ENCODE results near the gene STAT4. TPM values are rescaled to one million over a fixed set of nuclear protein-coding genes. Genes with fewer than 3 reads are reported as not detected.

STAT4 gene
- total RNA-seq, 2 experiments from 2014 or later, result 80.6 to 81.0 TPM

DNA sequence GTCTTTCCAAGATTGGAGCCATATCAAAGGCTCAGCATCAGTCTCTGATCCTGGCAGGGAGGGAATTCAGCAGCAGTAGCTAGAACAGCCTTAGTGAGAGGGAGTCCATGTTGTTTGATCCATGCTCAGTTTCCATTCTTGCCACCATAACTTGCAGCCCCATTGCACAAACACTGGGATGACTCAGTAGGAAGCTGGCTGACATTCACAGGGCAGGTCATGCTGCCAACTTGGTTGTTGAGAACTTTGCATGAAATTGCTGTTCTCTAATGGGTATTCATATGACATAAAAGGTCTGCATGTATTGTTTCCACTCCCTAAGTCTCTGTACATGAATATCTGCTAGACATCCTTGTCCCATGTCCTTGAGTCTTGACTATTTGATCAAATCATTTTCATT, 29.9 kb upstream of the STAT4 start:
- peaks cover 28% of the 10 kb centered on the region for H3K4me1 Mint-ChIP-seq
- H3K36me3 Mint-ChIP-seq, result no peaks in the 10 kb centered on the region
- H3K9me3 Mint-ChIP-seq, result no peaks in the 10 kb centered on the region
- no peak overlapping the region for H3K27ac Mint-ChIP-seq
- no peak overlapping the region for H3K4me3 Mint-ChIP-seq
- H3K27me3 Mint-ChIP-seq, result no peaks in the 10 kb centered on the region
- DNase-seq, result no peak

GRCh38 chr2:191180276-191180675, 29.5 kb upstream of the STAT4 start:
- no peaks in the 10 kb centered on the region for H3K27me3 Mint-ChIP-seq
- H3K27ac Mint-ChIP-seq, result no peak overlapping the region
- peaks cover 31% of the 10 kb centered on the region for H3K4me1 Mint-ChIP-seq
- H3K36me3 Mint-ChIP-seq, result no peaks in the 10 kb centered on the region
- DNase-seq, result no peak
- H3K9me3 Mint-ChIP-seq, result no peaks in the 10 kb centered on the region
- no peak overlapping the region for H3K4me3 Mint-ChIP-seq

- Mint-ChIP-seq H3K27ac (no peak overlapping the region), H3K27me3 (no peaks in the 10 kb centered on the region), H3K36me3 (no peaks in the 10 kb centered on the region), H3K4me3 (no peak overlapping the region), H3K4me1 (peaks cover 34% of the 10 kb centered on the region), H3K9me3 (no peaks in the 10 kb centered on the region)
- no peak for DNase-seq
Measured at GRCh38 chr2:191178806-191179514, 28.2 kb upstream of the STAT4 start.

- Mint-ChIP-seq H3K27ac (no peak overlapping the region), H3K4me1 (peaks cover 38% of the 10 kb centered on the region), H3K9me3 (no peaks in the 10 kb centered on the region), H3K4me3 (no peak overlapping the region), H3K27me3 (no peaks in the 10 kb centered on the region), H3K36me3 (no peaks in the 10 kb centered on the region)
- DNase-seq, result no peak
Measured at GRCh38 chr2:191177751-191178736, 27.2 kb upstream of the STAT4 start.

- no peak for DNase-seq
- H3K9me3 Mint-ChIP-seq, result no peaks in the 10 kb centered on the region
- H3K27me3 Mint-ChIP-seq, result no peaks in the 10 kb centered on the region
- peak overlapping the region; percentile 49 for H3K27ac Mint-ChIP-seq
- no peaks in the 10 kb centered on the region for H3K36me3 Mint-ChIP-seq
- peaks cover 44% of the 10 kb centered on the region for H3K4me1 Mint-ChIP-seq
- no peak overlapping the region for H3K4me3 Mint-ChIP-seq
Measured at GRCh38 chr2:191176801-191177438, 26.1 kb upstream of the STAT4 start.

- Mint-ChIP-seq H3K4me3 (no peak overlapping the region), H3K36me3 (no peaks in the 10 kb centered on the region), H3K9me3 (no peaks in the 10 kb centered on the region), H3K27me3 (no peaks in the 10 kb centered on the region), H3K27ac (no peak overlapping the region), H3K4me1 (peaks cover 49% of the 10 kb centered on the region)
- no peak for DNase-seq
Measured at GRCh38 chr2:191176305-191176704, 25.5 kb upstream of the STAT4 start.

GRCh38 chr2:191174442-191174841, 23.6 kb upstream of the STAT4 start:
- Mint-ChIP-seq H3K36me3 (no peaks in the 10 kb centered on the region), H3K27ac (peak overlapping the region; percentile 22), H3K4me3 (no peak overlapping the region), H3K9me3 (no peaks in the 10 kb centered on the region), H3K27me3 (no peaks in the 10 kb centered on the region), H3K4me1 (peaks cover 55% of the 10 kb centered on the region)
- DNase-seq, result no peak

DNA sequence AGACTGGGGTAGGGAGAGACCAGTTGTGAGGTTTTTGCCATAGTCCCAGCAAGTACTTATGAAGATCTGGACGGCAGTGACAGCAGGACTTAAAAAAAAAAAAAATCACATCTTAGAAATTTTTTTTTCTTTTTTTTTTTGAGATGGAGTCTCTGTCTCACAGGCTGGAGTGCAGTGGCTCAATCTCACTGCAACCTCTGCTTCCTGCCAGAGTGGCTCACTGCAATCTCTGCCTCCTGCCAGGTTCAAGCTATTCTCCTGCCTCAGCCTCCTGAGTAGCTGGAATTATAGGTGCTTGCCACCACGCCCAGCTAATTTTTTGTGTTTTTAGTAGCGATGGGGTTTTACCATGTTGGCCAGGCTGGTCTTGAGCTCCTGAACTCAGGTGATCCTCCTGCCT, 22.4 kb upstream of the STAT4 start:
- Mint-ChIP-seq H3K27ac (no peak overlapping the region), H3K36me3 (no peaks in the 10 kb centered on the region), H3K27me3 (no peaks in the 10 kb centered on the region), H3K9me3 (no peaks in the 10 kb centered on the region), H3K4me1 (peaks cover 59% of the 10 kb centered on the region), H3K4me3 (no peak overlapping the region)
- DNase-seq, result no peak

- Mint-ChIP-seq H3K36me3 (no peaks in the 10 kb centered on the region), H3K9me3 (no peaks in the 10 kb centered on the region), H3K27me3 (no peaks in the 10 kb centered on the region), H3K4me1 (peaks cover 64% of the 10 kb centered on the region), H3K27ac (no peak overlapping the region), H3K4me3 (no peak overlapping the region)
- DNase-seq, result no peak
Measured at GRCh38 chr2:191171708-191172355, 21.0 kb upstream of the STAT4 start.

DNA sequence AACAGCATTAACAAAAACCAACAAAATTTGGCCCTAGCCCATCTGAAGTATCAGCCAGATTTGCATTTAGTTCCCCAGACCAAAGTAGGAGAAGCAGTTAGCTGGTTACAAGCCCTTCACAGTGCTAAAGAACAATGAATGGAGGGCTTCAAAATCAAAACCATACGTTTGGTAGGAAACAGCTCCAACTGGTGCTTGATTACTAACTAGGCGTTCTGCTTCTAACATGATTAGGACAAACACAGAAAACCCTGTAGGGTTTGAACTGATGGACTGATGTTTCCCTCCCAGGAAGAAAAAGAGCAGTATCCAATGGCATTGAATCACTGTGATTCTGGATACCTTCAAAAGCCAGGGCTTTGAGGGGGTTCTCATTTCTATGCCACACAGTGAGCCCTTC, 20.5 kb upstream of the STAT4 start:
- Mint-ChIP-seq H3K4me3 (no peak overlapping the region), H3K9me3 (no peaks in the 10 kb centered on the region), H3K4me1 (peaks cover 59% of the 10 kb centered on the region), H3K27me3 (no peaks in the 10 kb centered on the region), H3K36me3 (no peaks in the 10 kb centered on the region), H3K27ac (peak overlapping the region; percentile 64)
- no peak for DNase-seq

DNA sequence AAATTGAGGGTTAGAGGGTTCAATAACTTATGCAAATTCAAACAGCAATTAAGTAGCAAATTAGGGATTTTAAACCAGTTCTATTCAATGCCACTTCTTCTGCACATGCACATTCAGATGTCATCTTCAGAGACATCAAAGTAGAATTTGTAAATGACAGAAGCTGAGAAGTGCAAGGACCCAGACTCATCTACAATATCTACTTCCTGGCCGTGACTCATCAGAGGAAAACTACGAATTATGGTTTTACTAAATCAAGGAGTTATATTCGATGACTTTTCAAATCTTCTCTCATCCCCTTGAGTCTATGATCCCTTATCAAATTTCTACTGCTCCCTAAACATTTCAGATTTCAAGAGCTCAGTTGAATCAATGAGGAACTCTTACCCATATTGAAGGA, 20.0 kb upstream of the STAT4 start:
- Mint-ChIP-seq H3K4me1 (peaks cover 54% of the 10 kb centered on the region), H3K27me3 (no peaks in the 10 kb centered on the region), H3K36me3 (no peaks in the 10 kb centered on the region), H3K4me3 (no peak overlapping the region), H3K27ac (peak overlapping the region; percentile 64), H3K9me3 (no peaks in the 10 kb centered on the region)
- DNase-seq, result no peak

GRCh38 chr2:191170301-191170636, 19.5 kb upstream of the STAT4 start:
- Mint-ChIP-seq H3K9me3 (no peaks in the 10 kb centered on the region), H3K36me3 (no peaks in the 10 kb centered on the region), H3K4me3 (no peak overlapping the region), H3K4me1 (peaks cover 52% of the 10 kb centered on the region), H3K27me3 (no peaks in the 10 kb centered on the region), H3K27ac (no peak overlapping the region)
- no peak for DNase-seq

GRCh38 chr2:191169456-191170300, 18.9 kb upstream of the STAT4 start:
- peak overlapping the region; percentile 4 for H3K27ac Mint-ChIP-seq
- no peak overlapping the region for H3K4me3 Mint-ChIP-seq
- H3K4me1 Mint-ChIP-seq, result peaks cover 55% of the 10 kb centered on the region
- H3K36me3 Mint-ChIP-seq, result no peaks in the 10 kb centered on the region
- no peaks in the 10 kb centered on the region for H3K27me3 Mint-ChIP-seq
- H3K9me3 Mint-ChIP-seq, result no peaks in the 10 kb centered on the region
- no peak for DNase-seq

DNA sequence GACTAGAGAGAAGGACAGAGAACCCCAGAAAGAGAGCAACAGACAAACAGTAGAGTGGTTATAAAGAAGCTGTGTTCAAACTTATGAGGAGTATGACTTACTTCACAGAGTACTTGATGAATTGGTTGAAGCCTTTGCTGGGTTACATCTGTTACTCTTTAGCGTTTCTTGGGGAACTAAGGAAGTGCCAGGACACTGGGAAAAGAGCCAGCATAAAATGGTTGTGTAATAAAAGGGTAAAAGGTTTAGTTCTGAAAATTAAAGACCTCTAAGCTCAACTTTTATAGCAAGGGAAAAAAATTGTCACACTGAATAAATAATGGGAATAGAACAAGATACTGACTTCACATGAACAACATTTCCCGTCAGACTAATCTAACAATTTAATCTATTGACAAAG, 17.0 kb upstream of the STAT4 start:
- no peaks in the 10 kb centered on the region for H3K27me3 Mint-ChIP-seq
- H3K4me1 Mint-ChIP-seq, result peaks cover 41% of the 10 kb centered on the region
- no peak overlapping the region for H3K27ac Mint-ChIP-seq
- no peak for DNase-seq
- H3K36me3 Mint-ChIP-seq, result no peaks in the 10 kb centered on the region
- no peaks in the 10 kb centered on the region for H3K9me3 Mint-ChIP-seq
- no peak overlapping the region for H3K4me3 Mint-ChIP-seq
